Fibroblast of skin of right quadriceps (primary cell): ENCODE results near the gene VPS4B.
"Not testable (repeated sequence)": the region's sequence is repeated elsewhere in the genome, so short reads cannot be mapped to it uniquely, and the experiment has no call there.

Experiments
- DNase-seq: peaks from one replicate; pipeline ENCODE4 v3.0.0-alpha.2; 2013

The VPS4B gene

GRCh38 chr18:63366213-63367052, 55.8 kb downstream of the VPS4B start:
- DNase-seq, result peak; percentile 75

DNA sequence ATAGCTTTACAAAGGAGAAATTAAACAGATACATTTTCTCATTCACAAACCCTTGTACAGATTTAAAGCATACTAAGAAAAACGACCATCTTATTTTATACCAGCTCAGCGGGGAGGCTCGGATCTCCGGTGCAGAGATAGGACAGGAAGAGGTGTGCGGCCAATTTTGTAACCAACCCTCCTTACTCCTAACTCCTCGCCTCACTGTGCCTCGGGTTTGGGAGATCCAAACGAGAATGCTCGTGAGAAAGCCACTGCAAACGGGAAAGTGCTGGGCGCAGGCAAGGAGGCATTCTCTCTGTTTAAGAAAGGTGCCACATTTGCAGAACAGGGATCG, 56.4 kb downstream of the VPS4B start:
- DNase-seq, result peak; percentile 3

DNA sequence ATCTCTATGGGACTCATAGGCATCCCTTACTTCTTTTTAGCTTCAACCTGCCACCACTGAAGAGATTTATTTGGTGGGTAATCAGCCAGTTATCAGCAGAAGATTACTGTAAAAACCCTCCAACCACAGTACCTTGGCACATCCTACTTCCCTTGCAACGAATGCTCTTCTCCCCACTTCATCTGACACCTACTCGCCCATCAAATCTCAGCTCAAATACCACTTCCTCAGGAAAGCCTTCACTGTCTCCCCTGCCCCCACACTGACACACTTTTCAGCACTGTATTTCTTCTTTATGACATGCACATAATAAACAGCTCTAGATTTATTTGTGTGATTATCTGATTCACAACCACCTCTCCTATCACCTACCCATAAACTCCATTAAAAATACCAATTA, 58.3 kb downstream of the VPS4B start:
- DNase-seq, result no peak

DNA sequence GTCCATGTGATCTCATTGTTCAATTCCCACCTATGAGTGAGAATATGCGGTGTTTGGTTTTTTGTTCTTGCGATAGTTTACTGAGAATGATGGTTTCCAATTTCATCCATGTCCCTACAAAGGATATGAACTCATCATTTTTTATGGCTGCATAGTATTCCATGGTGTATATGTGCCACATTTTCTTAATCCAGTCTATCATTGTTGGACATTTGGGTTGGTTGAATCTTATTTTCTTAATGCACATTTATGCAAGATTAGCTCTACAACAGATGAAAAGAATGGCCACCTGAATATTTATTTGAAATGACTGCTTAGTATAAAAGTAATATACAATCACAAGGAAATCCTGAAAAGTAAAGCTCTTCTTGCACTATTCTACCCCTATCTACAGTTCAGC, 58.9 kb downstream of the VPS4B start:
- not testable (repeated sequence) for DNase-seq

GRCh38 chr18:63356272-63356896, 65.9 kb downstream of the VPS4B start:
- DNase-seq, result no peak

- DNase-seq, result no peak
These were observed 72.0 kb downstream of the VPS4B start for GRCh38 chr18:63350230-63350629.

- DNase-seq, result no peak
These were observed 73.7 kb downstream of the VPS4B start for GRCh38 chr18:63348508-63349136.

GRCh38 chr18:63346480-63347183, 75.6 kb downstream of the VPS4B start:
- no peak for DNase-seq

DNA sequence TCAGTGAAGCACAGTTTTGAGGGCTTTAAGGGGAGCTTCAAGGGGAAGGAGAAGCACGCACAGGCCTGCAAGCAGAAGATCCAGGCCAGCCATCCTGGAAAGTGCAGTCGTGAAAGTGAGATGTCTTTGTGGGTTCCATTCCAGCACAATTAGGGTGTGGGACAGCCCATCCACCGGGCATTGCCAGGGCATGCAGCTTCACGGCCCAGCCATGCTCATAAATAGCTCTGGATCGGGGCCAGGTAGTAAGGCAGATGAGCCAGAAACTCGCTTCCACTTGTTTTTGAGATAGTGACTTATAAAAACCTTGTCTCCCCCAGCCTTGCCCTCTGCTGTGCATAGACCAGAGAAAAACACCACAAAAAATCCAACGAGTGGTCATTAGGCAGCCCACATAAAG, 76.2 kb downstream of the VPS4B start:
- no peak for DNase-seq

- DNase-seq, result no peak
These were observed 77.4 kb downstream of the VPS4B start for GRCh38 chr18:63344918-63345317.

- DNase-seq, result no peak
These were observed 78.0 kb downstream of the VPS4B start for GRCh38 chr18:63344263-63344662.

GRCh38 chr18:63342206-63342605, 80.1 kb downstream of the VPS4B start:
- DNase-seq, result peak; percentile 32

- DNase-seq, result peak; percentile 40
These were observed 82.3 kb downstream of the VPS4B start for GRCh38 chr18:63339920-63340484.
